HG03066 (cell line): Measurements from ENCODE around the gene HOMER2.
"Not testable (repeated sequence)": the region's sequence is repeated elsewhere in the genome, so short reads cannot be mapped to it uniquely, and the experiment has no call there.

Experiments used
- ATAC-seq: cut with Tn5 transposase; IDR thresholded peaks from one replicate; pipeline ENCODE4 v1.9.1; 2021; ENCODE audit warnings: low read depth; ENCODE audit not compliant: unreplicated experiment

Gene HOMER2

DNA sequence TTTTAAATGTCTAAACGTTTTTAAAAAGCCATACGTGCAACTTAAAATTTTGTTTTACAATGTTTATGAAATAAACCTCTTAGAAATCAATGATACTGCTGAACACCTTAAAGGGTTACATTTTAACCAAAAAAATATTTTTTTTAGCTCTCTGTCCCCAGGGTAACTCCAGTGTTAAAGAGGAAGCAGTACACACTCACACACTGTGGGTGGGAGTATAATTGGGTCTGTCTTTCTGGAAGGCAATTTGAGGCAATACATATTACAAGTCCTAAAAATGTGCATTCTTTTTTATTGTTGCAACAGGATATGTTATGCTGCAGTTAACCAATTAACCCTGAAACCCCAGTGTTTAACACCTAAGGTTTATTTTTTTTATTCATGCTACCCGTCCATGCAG is 109.0 kb downstream of the HOMER2 start:
- no peak for ATAC-seq

DNA sequence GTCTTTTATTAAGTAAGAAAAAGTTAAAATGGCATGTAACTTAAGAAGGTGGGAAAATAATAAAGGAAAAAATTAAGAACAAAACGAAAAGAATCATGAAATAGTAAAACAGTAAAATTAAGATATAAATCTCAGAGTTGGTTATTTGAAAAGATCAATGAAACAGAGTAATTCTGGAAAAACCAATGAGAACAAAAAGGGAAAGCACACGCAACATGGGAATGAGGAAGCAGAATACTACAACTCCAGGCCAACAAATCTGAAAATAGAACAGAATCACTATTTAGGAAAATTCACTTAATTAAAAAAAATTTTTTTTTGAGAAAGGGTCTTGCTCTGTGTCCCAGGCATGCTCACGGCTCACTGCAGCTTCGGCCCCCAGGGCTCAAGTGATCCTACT is 112.4 kb downstream of the HOMER2 start:
- no peak for ATAC-seq

DNA sequence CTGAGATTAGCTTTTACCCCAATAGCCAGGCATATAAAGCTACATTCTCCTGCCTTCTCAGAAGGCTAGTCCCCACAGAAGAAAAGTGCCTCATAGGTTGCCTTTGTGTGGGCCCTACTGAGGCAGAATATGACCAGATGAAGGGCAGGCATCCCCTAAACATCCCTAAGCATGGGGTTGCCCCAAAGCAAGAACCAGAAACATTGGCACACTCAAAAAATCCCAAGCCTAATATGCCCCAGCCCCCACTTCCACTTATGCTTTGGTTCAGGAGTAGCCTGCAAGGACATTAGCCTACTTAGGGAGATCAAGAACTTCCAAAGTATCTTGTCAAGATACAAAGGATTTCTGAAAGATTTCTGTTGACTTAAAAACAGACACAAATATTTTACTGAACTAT is 113.4 kb downstream of the HOMER2 start:
- ATAC-seq = no peak

DNA sequence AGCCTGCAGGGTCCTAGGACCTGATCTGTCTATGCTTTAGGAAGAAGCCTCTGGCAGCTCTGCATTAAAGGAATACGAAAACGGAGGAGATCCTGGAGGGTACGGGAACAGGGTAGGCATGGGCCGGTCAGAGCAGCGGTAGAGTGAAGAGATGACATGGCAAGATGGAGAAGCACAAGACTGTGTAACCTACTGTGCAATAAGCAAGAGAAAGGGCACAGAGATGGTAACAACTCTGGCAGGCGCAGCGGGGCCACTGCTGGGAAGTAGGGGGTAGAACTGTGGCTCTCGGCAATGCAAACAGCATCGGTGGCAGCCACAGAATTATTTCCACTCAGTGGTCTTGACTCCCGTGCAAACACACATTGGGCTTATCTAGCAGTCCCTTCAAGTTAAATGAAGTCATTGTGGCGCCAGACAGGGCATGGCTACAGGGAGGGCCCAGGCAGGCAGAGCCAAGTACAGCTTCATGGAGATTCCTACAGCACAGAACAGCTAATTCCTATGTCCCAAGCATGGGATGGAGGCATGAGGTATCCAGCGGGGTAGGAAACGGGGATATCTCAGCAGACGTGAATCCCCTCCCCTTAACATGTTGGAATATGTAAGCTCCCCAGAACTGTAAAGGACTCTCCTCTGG is 114.3 kb downstream of the HOMER2 start:
- no peak for ATAC-seq

DNA sequence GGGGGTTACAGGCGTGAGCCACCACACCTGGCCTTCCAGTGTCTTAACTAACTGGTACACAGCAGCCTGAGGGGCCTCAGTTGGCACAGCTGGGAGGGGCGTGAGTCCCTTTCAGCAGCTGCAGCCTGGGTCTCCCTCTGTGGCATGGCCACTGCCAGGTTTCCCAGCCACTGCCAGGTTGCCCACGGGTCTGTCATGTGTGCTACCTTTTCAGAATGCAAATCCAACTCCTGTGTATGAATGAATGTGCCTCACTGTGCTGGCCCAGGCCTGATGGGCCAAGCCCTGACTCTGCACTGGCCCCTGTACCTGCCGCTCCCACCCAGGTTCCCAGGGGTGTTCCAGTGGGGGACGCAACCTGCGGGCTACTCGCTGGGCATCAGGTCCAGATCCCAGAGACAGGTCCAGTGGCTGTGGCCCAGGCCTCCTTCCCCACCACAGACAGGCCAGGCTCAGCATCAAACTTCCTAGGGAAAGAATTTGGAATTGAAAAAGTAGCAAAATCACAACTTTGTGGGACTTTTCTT is 117.1 kb downstream of the HOMER2 start:
- ATAC-seq = no peak

DNA sequence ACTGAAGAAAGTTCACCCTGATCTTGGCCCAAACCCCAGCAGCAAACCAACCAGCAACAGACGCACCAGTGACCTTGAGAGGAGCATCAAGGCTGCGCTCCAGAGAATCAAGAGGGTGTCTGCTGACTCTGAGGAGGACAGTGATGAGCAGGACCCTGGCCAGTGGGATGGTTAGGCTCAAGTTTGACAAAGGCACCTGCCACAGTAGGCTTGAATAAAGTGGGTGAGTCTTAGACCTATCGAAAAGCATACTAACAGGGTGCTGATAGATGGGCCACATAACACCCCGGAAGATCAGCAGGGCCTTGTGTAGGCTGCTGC is 119.2 kb downstream of the HOMER2 start:
- ATAC-seq = no peak

DNA sequence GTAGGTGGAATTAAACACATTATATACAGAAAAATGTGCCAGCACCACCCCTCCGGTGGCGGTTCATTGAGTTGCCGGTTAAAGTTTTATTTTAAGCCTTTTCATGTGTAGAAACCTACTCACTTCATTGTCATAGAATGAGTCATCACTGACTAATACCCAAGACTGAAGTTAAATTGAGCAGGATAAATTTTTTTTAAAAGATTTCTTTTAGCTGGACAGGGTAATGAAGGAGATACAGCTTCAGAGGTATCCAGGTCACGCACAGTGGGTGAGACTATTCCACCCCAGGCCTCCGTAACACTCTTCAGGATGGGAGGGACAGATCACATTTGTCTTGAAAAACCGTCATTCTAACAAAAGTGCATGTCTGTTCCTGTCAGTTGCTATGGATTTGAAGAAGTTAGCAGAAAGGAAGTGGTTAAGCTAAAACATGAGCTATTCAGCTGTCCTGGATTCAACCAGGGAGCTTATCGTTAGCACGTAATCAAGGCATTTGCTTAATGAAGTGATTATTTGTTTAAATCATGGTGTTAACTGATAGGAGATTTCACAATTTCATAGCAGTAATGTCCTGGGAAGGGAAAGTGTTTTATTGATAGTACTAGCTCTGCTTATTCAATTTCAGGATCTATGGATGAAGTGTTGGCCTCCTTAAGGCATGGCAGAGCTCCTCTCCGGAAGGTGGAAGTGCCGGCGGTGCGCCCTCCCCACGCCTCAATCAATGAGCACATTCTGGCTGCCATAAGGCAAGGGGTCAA is 119.7 kb downstream of the HOMER2 start:
- peak; percentile 83 for ATAC-seq

DNA sequence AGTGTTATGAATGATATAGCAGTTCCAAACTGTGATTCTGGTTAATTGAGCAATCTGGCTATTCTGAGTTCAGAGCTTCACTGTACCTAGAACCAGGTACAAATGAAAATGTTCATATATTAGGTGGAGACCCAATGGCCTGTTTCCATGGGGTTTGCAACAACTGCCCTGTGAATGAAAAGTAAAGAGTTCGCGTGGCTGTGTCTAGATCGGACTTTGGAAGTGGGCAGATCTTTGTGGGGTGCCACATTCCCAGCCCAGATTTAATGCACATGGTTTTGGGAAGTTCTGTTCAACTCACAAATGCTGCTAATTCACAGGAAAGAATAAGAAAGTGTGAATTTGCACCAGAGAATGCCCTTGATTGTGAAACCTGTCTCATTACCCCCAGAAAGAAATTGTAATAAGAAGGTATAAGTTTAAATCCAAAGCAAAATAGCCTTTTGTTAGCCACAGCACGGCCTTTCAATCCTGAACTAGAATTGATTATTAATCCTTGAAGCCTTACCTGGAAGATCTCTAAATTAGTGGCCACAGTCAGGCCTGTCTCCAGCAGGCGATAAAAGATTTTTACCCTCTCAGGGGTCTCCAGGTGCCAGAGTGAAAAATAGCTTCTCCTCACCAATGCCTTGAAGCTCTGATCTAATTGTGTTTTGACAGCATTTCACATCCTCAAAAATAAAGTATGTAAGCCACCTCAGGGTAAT is 120.5 kb downstream of the HOMER2 start:
- ATAC-seq = no peak

DNA sequence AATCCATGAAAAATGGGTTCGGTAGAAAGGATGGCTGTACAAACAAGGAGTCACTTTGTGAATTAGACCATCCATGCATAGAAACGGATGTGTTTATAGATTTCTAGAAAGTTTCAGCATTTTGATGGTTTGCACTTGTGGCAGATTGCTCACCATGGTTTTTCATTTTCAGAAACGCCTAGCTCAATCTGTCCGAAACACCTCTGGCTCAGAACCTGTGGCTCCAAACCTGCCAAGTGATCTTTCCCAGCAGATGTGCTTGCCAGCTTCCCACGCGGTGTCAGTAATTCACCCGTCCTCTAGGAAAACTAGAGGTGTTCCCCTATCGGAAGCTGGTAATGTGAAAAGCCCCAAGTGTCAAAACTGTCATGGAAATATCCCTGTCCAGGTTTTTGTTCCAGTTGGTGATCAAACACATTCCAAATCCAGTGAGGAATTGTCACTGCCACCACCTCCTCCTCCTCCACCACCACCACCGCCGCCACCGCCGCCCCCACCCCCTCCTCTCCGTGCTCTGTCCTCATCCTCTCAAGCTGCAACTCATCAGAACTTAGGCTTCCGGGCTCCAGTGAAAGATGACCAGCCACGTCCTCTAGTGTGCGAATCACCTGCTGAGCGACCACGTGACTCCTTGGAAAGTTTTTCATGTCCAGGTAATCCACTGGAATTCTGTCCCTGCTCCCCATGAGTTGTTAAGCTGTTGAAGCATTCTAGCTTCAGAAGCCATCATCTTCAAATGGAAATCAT is 121.9 kb downstream of the HOMER2 start:
- ATAC-seq = no peak

DNA sequence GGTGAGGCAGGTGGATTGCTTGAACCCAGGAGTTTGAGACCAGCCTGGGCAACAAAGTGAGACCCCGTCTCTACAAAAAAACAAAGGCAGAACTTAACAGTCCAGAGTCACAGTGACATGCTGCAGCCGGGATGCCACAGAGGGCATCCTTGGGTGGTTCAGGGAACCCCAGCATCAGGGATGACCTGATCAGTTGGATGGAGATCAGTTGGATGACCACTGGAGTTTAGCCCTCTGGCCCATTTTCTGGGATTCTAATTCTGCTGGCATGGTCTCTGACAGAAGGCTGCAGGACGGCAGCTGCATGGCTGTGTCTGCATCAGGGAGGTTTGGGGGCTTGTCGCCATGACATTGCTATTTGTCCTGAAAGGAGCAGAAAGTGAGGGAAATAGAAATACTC is 123.3 kb downstream of the HOMER2 start:
- no peak for ATAC-seq

DNA sequence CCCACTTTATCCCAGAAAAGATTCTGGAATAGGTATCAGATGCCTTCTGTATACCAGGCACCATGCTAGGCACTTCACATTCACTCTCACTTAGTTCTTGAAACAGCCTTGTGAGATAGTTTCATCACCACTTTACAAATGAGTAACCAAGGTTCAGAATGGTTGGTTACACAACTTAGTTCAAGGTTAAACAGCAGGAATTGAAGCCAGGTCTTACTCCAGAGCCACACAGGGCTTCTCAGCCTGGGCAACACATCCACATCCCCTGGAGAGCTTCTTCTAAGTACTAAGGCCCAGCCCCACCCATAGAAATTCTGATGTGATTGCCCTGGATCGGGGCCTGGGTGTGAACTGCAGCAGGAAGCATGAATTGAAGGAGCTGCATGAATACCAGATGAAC is 124.4 kb downstream of the HOMER2 start:
- no peak for ATAC-seq

DNA sequence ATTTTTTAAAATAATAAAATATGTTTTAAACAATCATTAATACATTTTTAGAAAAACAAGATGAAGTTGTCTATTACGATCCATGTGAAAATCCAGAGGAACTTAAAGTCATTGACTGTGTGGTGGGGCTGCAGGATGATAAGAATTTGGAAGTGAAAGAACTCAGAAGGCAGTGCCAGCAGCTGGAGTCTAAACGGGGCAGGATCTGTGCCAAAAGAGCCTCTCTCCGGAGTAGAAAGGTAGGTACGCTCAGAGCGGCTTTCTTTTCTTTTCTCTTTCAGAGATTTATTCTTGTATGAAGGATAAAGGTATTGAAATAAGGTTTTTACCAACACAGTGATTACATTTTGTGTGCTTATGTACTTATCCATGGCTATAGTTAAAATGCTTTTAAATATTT is 129.5 kb downstream of the HOMER2 start:
- no peak for ATAC-seq

DNA sequence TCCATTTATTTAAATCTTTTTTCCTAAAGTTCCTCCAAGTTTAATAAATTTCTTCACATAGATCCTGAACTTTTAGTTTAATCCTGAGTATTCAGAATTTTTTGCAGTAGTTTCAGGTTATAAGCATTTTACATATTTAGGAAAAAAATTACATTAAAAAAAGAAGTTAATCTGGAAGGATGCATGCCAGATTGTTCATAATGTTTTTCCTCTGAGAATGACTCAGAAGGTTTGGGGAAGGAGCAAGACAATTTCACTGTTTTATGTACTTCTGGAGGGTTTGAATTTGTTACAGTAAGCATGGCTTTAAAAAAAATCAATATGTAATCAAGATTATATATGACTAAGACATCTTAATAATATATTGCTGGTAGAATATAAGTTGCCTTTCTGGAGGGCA is 130.7 kb downstream of the HOMER2 start:
- ATAC-seq = not testable (repeated sequence)

DNA sequence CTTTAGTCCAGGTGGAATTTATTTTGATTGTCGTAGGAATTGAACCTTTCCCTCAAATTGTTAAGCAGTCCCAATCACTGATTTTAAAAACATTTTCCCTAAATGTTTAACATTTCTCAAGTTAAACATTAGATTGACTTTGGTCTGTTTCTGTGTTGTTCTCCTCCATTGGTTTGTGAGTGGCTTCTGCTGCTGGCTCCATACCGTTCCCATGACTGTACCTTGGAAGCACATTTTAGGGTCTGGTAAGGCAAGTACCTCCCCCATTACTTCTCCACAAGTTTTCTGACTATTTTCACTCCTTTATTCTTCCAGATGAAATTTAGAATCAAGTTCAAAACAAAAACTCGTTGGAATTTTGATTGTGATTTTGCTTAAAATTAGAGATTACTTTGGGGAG is 131.1 kb downstream of the HOMER2 start:
- ATAC-seq = not testable (repeated sequence)

DNA sequence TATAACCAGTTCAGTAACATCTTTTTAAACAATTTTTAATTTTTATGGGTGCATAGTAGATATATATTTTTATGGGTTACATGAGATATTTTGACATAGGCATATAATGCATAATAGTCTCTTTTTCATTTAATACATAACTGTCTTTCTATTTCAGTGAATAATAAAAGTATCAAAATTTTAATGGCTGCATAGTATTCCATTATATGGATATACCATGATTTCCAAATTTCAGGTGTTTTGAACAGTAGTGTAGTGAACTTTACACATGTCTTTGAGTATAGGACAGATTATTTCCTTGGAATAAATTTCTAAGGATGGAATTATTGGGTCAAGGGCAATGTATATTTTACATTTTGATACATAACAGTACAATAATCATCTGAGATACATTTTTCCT is 132.4 kb downstream of the HOMER2 start:
- no peak for ATAC-seq

DNA sequence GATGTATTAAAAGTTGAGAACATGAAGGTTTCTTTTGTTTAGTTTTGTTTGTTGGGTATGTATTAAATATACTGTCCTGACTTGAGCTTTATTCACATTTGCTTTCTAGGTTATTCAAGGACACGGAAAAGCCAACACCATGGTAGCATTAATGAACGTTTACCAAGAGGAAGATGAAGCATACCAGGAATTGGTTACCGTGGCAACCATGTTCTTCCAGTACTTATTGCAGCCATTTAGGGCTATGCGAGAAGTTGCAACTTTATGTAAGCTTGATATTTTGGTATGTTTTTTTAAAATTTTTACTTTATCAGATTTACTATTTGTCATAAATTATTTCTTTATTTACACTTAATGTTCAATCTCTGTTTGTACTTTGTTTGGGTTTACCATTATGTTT is 139.5 kb downstream of the HOMER2 start:
- no peak for ATAC-seq

DNA sequence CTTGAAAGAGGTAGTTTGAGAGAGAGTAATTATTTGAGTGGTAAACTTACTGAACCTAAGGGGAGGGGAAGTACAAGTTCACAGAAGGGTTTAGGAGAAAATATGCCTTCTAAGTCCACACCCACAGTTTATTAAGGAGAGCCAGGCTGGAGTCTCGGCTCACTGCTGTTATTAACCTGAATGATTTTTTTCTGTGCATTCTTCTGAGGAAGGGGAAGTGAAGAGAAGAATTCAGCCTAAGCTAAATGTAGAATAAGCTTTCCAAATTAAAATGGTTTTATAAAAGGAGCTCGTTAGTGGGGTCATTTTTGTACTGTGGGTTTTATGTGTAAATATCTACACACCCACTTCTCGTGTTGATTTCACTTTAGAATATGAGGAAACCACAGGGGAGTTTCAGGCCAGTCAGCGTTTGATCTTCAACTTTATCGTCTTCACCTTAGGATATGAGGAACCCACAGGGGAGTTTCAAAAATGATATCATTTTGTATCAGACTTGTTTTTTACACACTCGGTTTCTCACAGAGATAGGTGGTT is 141.6 kb downstream of the HOMER2 start:
- no peak for ATAC-seq

DNA sequence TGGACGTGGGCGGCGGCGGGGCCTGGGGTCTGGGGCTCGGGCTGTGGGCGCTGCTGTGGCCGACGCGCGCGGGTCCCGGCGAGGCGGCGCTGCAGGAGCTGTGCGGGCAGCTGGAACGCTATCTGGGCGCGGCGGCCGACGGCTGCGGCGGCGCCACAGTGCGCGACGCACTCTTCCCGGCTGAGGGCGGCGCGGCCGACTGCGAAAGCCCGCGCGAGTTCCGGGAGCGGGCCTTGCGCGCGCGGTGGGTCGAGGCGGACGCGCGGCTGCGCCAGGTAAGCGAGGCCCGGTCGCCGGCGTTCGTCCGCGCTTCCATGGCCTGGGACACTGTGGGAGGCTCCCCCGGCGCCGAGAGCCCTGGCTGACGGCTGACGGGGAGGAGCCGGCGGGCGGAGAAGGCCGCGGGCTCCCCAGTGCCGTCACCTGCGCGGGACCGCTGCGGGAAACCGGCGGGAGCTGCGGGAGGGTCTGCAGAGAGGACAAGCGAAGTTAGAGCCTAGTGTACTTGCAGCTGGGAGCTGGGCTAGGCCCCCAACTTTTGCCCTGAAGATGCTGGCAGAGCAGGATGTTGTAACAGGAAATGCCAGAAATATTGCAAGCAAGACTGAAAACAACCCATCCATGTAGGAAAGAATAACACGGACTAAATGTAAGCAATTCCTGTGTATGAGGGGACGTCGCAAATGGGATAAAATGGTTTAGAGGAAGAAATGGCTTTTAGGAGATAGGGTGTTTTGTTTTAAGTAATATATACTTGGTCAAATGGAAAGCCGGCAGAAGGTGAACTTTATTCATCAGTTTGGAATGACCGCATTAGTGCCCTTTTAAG is 142.2 kb downstream of the HOMER2 start:
- peak; percentile 7 for ATAC-seq

DNA sequence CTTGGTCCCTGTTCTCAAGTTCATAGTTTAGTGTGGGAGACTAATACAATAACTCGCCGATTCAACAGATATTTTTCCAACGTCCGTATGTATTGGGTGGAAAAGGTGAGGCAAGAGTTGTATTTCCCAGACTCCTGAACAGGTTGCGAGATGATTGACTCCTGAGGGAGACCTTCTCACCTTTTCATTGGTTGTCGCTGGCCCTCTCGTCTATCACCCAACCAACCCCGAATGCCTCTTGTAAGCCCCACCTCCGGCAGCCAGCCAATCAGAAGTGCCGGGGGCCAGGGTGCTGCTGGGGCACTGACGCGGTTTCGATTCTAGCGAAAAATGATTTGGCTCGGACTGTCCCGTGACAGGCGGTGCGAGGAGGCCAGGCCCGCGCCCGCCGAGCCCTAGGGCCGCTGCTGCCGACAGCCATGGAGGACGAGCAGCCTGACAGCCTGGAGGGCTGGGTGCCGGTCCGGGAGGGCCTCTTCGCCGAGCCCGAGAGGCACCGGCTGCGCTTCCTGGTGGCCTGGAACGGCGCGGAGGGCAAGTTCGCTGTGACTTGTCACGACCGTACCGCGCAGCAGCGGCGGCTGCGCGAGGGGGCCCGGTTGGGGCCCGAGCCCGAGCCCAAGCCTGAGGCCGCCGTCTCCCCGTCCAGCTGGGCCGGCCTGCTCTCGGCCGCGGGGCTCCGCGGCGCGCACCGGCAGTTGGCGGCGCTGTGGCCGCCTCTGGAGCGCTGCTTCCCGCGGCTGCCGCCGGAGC is 143.0 kb downstream of the HOMER2 start, which contains the start of gene WHAMM:
WHAMM (plus strand) TSS at position 321 of the 753 bp plus-strand sequence; CDS start at position 420, 99 bp downstream.
- ATAC-seq = peak; percentile 77
